GM18867 (cell line): Measurements from ENCODE around the gene TMEM208.

ENCODE experiments used
- ATAC-seq: cut with Tn5 transposase; IDR thresholded peaks from one replicate; pipeline ENCODE4 v1.9.1; 2021; ENCODE audit warnings: mild to moderate bottlenecking, moderate library complexity; ENCODE audit not compliant: unreplicated experiment

Gene TMEM208

GRCh38 chr16:67248401-67249177 lies 21.7 kb downstream of the TMEM208 start, which contains the start of gene SLC9A5:
Gene SLC9A5, plus strand, starts transcription at chr16:67248979. Its CDS starts 36 bp downstream, at chr16:67249015.
- no peak for ATAC-seq

GRCh38 chr16:67249178-67250044 lies 22.5 kb downstream of the TMEM208 start:
- no peak for ATAC-seq

- no peak for ATAC-seq
Measured at GRCh38 chr16:67250045-67250327, 23.1 kb downstream of the TMEM208 start.

- ATAC-seq, result no peak
Measured at GRCh38 chr16:67252609-67253497, 25.9 kb downstream of the TMEM208 start.

- ATAC-seq, result no peak
Measured at GRCh38 chr16:67254801-67255552, 28.0 kb downstream of the TMEM208 start.

GRCh38 chr16:67255553-67256221 lies 28.8 kb downstream of the TMEM208 start:
- no peak for ATAC-seq

GRCh38 chr16:67256701-67257230 lies 29.8 kb downstream of the TMEM208 start:
- ATAC-seq, result no peak

- ATAC-seq, result no peak
Measured at GRCh38 chr16:67257486-67258160, 30.7 kb downstream of the TMEM208 start.

GRCh38 chr16:67258161-67258835 lies 31.4 kb downstream of the TMEM208 start:
- no peak for ATAC-seq

GRCh38 chr16:67259705-67260104 lies 32.8 kb downstream of the TMEM208 start:
- ATAC-seq, result no peak

GRCh38 chr16:67260426-67261063 lies 33.6 kb downstream of the TMEM208 start:
- no peak for ATAC-seq

GRCh38 chr16:67263201-67263600 lies 36.3 kb downstream of the TMEM208 start:
- no peak for ATAC-seq

- ATAC-seq, result no peak
Measured at GRCh38 chr16:67264277-67264676, 37.3 kb downstream of the TMEM208 start.

GRCh38 chr16:67264866-67265265 lies 37.9 kb downstream of the TMEM208 start:
- ATAC-seq, result no peak

GRCh38 chr16:67265834-67266233 lies 38.9 kb downstream of the TMEM208 start:
- ATAC-seq, result no peak

GRCh38 chr16:67268136-67268579 lies 41.2 kb downstream of the TMEM208 start:
- ATAC-seq, result no peak

GRCh38 chr16:67269766-67270165 lies 42.8 kb downstream of the TMEM208 start:
- ATAC-seq, result no peak

- no peak for ATAC-seq
Measured at GRCh38 chr16:67270931-67271338, 44.0 kb downstream of the TMEM208 start.
